ENCODE measurements around the gene ASPSCR1. TPM values are rescaled to one million over a fixed set of nuclear protein-coding genes. Genes with fewer than 3 reads are reported as not detected.

ASPSCR1 gene
- total and polyA plus RNA-seq, 2 of the 13 experiments (the other 11 are each of a cell fraction or from before 2014, with no cell fraction given) = 274 to 314 TPM

DNA sequence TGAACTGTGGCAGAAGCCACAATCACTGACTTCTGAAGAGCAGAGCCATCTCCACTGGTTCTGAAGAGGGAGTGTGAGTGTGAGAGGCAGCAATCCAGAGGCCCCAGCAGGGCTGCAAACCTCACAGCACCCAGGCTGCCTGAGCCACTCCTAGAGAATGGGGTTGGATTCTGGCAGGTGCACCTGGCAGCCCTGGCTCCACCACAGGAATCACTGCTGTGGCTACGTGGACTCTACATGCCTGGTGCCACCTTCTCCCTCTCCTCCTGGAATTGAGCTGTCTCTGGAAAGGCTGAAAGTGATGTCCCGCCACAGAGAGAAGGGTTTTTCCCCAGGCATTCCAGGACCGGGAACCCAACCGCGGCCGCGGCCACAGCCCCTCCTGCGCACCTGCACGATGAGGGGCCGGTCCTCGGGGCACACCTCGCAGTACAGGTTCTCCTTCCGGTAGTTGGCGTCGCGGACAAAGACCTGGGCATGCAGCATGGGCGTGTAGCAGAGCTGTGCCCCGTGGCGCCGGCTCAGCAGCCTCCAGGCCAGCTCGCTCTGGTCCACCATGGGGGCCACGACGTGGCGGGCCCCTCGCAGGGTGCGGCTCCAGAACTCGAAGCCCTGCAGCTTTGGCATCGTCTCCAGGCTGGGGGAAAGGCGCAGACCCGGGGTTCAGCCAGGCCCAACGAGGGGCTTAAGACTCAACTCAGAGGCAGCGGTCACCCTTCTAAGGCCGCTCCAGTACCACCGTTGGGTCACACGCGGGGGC lies 87.2 kb downstream of the ASPSCR1 start (continued):
- TF ChIP-seq, protein P1, sequence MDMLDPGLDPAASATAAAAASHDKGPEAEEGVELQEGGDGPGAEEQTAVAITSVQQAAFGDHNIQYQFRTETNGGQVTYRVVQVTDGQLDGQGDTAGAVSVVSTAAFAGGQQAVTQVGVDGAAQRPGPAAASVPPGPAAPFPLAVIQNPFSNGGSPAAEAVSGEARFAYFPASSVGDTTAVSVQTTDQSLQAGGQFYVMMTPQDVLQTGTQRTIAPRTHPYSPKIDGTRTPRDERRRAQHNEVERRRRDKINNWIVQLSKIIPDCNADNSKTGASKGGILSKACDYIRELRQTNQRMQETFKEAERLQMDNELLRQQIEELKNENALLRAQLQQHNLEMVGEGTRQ (IDR thresholded peaks at IDR 0.05; ENCODE audit: low read depth, low read length) = no peak
- TF ChIP-seq, protein P1 (CRISPR knock-in tag; IDR thresholded peaks at IDR 0.05; ENCODE audit: borderline replicate concordance) = no peak
- TF ChIP-seq, protein P2, sequence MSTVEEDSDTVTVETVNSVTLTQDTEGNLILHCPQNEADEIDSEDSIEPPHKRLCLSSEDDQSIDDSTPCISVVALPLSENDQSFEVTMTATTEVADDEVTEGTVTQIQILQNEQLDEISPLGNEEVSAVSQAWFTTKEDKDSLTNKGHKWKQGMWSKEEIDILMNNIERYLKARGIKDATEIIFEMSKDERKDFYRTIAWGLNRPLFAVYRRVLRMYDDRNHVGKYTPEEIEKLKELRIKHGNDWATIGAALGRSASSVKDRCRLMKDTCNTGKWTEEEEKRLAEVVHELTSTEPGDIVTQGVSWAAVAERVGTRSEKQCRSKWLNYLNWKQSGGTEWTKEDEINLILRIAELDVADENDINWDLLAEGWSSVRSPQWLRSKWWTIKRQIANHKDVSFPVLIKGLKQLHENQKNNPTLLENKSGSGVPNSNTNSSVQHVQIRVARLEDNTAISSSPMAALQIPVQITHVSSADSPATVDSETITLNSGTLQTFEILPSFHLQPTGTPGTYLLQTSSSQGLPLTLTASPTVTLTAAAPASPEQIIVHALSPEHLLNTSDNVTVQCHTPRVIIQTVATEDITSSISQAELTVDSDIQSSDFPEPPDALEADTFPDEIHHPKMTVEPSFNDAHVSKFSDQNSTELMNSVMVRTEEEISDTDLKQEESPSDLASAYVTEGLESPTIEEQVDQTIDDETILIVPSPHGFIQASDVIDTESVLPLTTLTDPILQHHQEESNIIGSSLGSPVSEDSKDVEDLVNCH (CRISPR knock-in tag; IDR thresholded peaks at IDR 0.05) = no peak
- TF ChIP-seq ZNF124 (CRISPR knock-in tag; IDR thresholded peaks at IDR 0.05) (no peak), RARG (CRISPR knock-in tag; IDR thresholded peaks at IDR 0.05; ENCODE audit: low read depth) (no peak), ZNF737 (CRISPR knock-in tag; IDR thresholded peaks at IDR 0.05; ENCODE audit: borderline replicate concordance) (0 out of 2 replicates have a peak, but pooled peaks have one; percentile 43), HIVEP1 (CRISPR knock-in tag; IDR thresholded peaks at IDR 0.05) (no peak), CBFB (CRISPR knock-in tag; IDR thresholded peaks at IDR 0.05) (no peak), RFX1 (IDR thresholded peaks at IDR 0.05) (no peak)
- TF ChIP-seq, protein P3, sequence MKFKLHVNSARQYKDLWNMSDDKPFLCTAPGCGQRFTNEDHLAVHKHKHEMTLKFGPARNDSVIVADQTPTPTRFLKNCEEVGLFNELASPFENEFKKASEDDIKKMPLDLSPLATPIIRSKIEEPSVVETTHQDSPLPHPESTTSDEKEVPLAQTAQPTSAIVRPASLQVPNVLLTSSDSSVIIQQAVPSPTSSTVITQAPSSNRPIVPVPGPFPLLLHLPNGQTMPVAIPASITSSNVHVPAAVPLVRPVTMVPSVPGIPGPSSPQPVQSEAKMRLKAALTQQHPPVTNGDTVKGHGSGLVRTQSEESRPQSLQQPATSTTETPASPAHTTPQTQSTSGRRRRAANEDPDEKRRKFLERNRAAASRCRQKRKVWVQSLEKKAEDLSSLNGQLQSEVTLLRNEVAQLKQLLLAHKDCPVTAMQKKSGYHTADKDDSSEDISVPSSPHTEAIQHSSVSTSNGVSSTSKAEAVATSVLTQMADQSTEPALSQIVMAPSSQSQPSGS (CRISPR knock-in tag; IDR thresholded peaks at IDR 0.05) = no peak
- TF ChIP-seq, protein P4, sequence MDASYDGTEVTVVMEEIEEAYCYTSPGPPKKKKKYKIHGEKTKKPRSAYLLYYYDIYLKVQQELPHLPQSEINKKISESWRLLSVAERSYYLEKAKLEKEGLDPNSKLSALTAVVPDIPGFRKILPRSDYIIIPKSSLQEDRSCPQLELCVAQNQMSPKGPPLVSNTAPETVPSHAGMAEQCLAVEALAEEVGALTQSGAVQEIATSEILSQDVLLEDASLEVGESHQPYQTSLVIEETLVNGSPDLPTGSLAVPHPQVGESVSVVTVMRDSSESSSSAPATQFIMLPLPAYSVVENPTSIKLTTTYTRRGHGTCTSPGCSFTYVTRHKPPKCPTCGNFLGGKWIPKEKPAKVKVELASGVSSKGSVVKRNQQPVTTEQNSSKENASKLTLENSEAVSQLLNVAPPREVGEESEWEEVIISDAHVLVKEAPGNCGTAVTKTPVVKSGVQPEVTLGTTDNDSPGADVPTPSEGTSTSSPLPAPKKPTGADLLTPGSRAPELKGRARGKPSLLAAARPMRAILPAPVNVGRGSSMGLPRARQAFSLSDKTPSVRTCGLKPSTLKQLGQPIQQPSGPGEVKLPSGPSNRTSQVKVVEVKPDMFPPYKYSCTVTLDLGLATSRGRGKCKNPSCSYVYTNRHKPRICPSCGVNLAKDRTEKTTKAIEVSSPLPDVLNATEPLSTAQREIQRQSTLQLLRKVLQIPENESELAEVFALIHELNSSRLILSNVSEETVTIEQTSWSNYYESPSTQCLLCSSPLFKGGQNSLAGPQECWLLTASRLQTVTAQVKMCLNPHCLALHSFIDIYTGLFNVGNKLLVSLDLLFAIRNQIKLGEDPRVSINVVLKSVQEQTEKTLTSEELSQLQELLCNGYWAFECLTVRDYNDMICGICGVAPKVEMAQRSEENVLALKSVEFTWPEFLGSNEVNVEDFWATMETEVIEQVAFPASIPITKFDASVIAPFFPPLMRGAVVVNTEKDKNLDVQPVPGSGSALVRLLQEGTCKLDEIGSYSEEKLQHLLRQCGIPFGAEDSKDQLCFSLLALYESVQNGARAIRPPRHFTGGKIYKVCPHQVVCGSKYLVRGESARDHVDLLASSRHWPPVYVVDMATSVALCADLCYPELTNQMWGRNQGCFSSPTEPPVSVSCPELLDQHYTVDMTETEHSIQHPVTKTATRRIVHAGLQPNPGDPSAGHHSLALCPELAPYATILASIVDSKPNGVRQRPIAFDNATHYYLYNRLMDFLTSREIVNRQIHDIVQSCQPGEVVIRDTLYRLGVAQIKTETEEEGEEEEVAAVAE (CRISPR knock-in tag; IDR thresholded peaks at IDR 0.05; ENCODE audit: borderline replicate concordance) = no peak
- TF ChIP-seq, protein P5, sequence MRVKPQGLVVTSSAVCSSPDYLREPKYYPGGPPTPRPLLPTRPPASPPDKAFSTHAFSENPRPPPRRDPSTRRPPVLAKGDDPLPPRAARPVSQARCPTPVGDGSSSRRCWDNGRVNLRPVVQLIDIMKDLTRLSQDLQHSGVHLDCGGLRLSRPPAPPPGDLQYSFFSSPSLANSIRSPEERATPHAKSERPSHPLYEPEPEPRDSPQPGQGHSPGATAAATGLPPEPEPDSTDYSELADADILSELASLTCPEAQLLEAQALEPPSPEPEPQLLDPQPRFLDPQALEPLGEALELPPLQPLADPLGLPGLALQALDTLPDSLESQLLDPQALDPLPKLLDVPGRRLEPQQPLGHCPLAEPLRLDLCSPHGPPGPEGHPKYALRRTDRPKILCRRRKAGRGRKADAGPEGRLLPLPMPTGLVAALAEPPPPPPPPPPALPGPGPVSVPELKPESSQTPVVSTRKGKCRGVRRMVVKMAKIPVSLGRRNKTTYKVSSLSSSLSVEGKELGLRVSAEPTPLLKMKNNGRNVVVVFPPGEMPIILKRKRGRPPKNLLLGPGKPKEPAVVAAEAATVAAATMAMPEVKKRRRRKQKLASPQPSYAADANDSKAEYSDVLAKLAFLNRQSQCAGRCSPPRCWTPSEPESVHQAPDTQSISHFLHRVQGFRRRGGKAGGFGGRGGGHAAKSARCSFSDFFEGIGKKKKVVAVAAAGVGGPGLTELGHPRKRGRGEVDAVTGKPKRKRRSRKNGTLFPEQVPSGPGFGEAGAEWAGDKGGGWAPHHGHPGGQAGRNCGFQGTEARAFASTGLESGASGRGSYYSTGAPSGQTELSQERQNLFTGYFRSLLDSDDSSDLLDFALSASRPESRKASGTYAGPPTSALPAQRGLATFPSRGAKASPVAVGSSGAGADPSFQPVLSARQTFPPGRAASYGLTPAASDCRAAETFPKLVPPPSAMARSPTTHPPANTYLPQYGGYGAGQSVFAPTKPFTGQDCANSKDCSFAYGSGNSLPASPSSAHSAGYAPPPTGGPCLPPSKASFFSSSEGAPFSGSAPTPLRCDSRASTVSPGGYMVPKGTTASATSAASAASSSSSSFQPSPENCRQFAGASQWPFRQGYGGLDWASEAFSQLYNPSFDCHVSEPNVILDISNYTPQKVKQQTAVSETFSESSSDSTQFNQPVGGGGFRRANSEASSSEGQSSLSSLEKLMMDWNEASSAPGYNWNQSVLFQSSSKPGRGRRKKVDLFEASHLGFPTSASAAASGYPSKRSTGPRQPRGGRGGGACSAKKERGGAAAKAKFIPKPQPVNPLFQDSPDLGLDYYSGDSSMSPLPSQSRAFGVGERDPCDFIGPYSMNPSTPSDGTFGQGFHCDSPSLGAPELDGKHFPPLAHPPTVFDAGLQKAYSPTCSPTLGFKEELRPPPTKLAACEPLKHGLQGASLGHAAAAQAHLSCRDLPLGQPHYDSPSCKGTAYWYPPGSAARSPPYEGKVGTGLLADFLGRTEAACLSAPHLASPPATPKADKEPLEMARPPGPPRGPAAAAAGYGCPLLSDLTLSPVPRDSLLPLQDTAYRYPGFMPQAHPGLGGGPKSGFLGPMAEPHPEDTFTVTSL (CRISPR knock-in tag; IDR thresholded peaks at IDR 0.05; ENCODE audit: borderline replicate concordance) = no peak
